Neural cell (in vitro differentiated cells): Measurements from ENCODE around the gene JCHAIN. TPM values are rescaled to one million over a fixed set of nuclear protein-coding genes. Genes with fewer than 3 reads are reported as not detected.

ENCODE experiments used
- H2AFZ ChIP-seq: fragments of 200-600, 300-800 bp; sonication (generic), shearing (Covaris generic); 2 replicates; pipeline ENCODE4 v1.6.0; 2014; ENCODE audit warnings: low read depth, mild to moderate bottlenecking, antibody characterized with exemption, low read length, moderate library complexity
- H3F3A ChIP-seq: fragments of 200-600 bp; shearing (Covaris generic); 2 replicates; pipeline ENCODE4 v1.6.1; 2016; ENCODE audit warnings: mild to moderate bottlenecking, moderate library complexity, mixed read lengths, antibody characterized with exemption, low read length; ENCODE audit not compliant: insufficient read depth, poor library complexity, severe bottlenecking
- H3K27ac ChIP-seq: fragments of 200-600, 300-800 bp; sonication (generic), shearing (Covaris generic); 2 replicates; pipeline ENCODE4 v1.5.1; 2014; ENCODE audit warnings: mild to moderate bottlenecking, low read length, moderate library complexity
- H3K27me3 ChIP-seq: fragments of 300-800, 200-600 bp; sonication (generic), shearing (Covaris generic); 2 replicates; pipeline ENCODE4 v1.6.0; 2014; ENCODE audit warnings: mild to moderate bottlenecking, low read depth, low read length, moderate library complexity; ENCODE audit not compliant: insufficient read depth
- H3K36me3 ChIP-seq: fragments of 300-800, 200-600 bp; sonication (generic), shearing (Covaris generic); 2 replicates; pipeline ENCODE4 v1.5.1; 2014; ENCODE audit warnings: mild to moderate bottlenecking, antibody characterized with exemption, low read length, moderate library complexity; ENCODE audit not compliant: insufficient read depth
- H3K4me2 ChIP-seq: fragments of 300-800, 200-600 bp; sonication (generic), shearing (Covaris generic); 2 replicates; pipeline ENCODE4 v1.6.0; 2014; ENCODE audit warnings: mild to moderate bottlenecking, low read length
- H3K4me3 ChIP-seq: fragments of 300-800, 200-600 bp; sonication (generic), shearing (Covaris generic); 2 replicates; pipeline ENCODE4 v1.5.1; 2014; ENCODE audit warnings: mild to moderate bottlenecking, low read length, moderate library complexity
- H3K79me2 ChIP-seq: fragments of 200-600 bp; shearing (Covaris generic); replicated peaks from 2 replicates; pipeline ENCODE4 v1.6.0; 2014; ENCODE audit warnings: mild to moderate bottlenecking, low read length, moderate library complexity; ENCODE audit not compliant: insufficient read depth
- H3K9ac ChIP-seq: fragments of 300-800, 200-600 bp; sonication (generic), shearing (Covaris generic); 2 replicates; pipeline ENCODE4 v1.6.1; 2016; ENCODE audit warnings: mild to moderate bottlenecking, low read length, mixed read lengths
- H3K9me2 ChIP-seq: fragments of 200-600 bp; shearing (Covaris generic); 2 replicates; pipeline ENCODE4 v1.6.1; 2016; ENCODE audit warnings: mild to moderate bottlenecking, low read length, mixed read lengths; ENCODE audit not compliant: insufficient read depth
- H3K9me3 ChIP-seq: fragments of 200-600, 300-800 bp; sonication (generic), shearing (Covaris generic); 2 replicates; pipeline ENCODE4 v1.6.1; 2016; ENCODE audit warnings: mild to moderate bottlenecking, mixed run types, low read length, moderate library complexity, mixed read lengths
- H4K20me1 ChIP-seq: fragments of 200-600 bp; shearing (Covaris generic); 2 replicates; pipeline ENCODE4 v1.6.1; 2016; ENCODE audit warnings: mild to moderate bottlenecking, mixed run types; ENCODE audit not compliant: insufficient read depth
- CTCF ChIP-seq: fragments of 450-650 bp; IDR thresholded peaks from 2 replicates; pipeline ENCODE4 v1.5.1; 2014; ENCODE audit warnings: antibody characterized with exemption, mild to moderate bottlenecking, moderate library complexity; ENCODE audit not compliant: poor library complexity, severe bottlenecking
- EP300 ChIP-seq: fragments of 450-650 bp; conservative IDR thresholded peaks from 2 replicates; pipeline ENCODE4 v1.6.1; 2014; ENCODE audit warnings: antibody characterized with exemption, mild to moderate bottlenecking, moderate library complexity; ENCODE audit not compliant: poor library complexity, severe bottlenecking
- EZH2 ChIP-seq: fragments of 200-600, 300-800 bp; shearing (Covaris generic), sonication (generic); IDR thresholded peaks from 2 replicates; pipeline ENCODE4 v1.6.1; 2014; ENCODE audit warnings: antibody characterized with exemption, low read length, borderline replicate concordance, mild to moderate bottlenecking; ENCODE audit not compliant: insufficient read depth, poor library complexity, severe bottlenecking
- MXI1 ChIP-seq: fragments of 450-650 bp; conservative IDR thresholded peaks from 2 replicates; pipeline ENCODE4 v1.6.1; 2014; ENCODE audit warnings: antibody characterized with exemption, mild to moderate bottlenecking; ENCODE audit not compliant: poor library complexity, severe bottlenecking
- POLR2AphosphoS5 ChIP-seq: IDR thresholded peaks from 2 replicates; pipeline ENCODE4 v1.6.1; 2012
- RAD21 ChIP-seq: fragments of 450-650 bp; conservative IDR thresholded peaks from 2 replicates; pipeline ENCODE4 v1.6.1; 2014; ENCODE audit warnings: antibody characterized with exemption, mild to moderate bottlenecking, moderate library complexity
- SMC3 ChIP-seq: fragments of 450-650 bp; conservative IDR thresholded peaks from 2 replicates; pipeline ENCODE4 v1.6.1; 2014; ENCODE audit warnings: antibody characterized with exemption, mild to moderate bottlenecking, moderate library complexity; ENCODE audit not compliant: poor library complexity
- TAF1 ChIP-seq: IDR thresholded peaks from 2 replicates; pipeline ENCODE4 v1.6.1; 2012; ENCODE audit warnings: low read depth
- polyA plus RNA-seq: library from polyadenylated mRNA; depleted of rRNA; stranded (reverse); fragments of >200 nt; gene quantifications from 2 replicates; pipeline ENCODE4 v1.2.3, GENCODE V29; 2014
- TF ChIP-seq, protein P1 (sequence below): IDR thresholded peaks from 2 replicates; pipeline ENCODE4 v1.6.1; 2012; ENCODE audit warnings: borderline replicate concordance

Gene JCHAIN
- polyA plus RNA-seq, 1 donor from 2014 or later = not detected

- TF ChIP-seq, protein P1, sequence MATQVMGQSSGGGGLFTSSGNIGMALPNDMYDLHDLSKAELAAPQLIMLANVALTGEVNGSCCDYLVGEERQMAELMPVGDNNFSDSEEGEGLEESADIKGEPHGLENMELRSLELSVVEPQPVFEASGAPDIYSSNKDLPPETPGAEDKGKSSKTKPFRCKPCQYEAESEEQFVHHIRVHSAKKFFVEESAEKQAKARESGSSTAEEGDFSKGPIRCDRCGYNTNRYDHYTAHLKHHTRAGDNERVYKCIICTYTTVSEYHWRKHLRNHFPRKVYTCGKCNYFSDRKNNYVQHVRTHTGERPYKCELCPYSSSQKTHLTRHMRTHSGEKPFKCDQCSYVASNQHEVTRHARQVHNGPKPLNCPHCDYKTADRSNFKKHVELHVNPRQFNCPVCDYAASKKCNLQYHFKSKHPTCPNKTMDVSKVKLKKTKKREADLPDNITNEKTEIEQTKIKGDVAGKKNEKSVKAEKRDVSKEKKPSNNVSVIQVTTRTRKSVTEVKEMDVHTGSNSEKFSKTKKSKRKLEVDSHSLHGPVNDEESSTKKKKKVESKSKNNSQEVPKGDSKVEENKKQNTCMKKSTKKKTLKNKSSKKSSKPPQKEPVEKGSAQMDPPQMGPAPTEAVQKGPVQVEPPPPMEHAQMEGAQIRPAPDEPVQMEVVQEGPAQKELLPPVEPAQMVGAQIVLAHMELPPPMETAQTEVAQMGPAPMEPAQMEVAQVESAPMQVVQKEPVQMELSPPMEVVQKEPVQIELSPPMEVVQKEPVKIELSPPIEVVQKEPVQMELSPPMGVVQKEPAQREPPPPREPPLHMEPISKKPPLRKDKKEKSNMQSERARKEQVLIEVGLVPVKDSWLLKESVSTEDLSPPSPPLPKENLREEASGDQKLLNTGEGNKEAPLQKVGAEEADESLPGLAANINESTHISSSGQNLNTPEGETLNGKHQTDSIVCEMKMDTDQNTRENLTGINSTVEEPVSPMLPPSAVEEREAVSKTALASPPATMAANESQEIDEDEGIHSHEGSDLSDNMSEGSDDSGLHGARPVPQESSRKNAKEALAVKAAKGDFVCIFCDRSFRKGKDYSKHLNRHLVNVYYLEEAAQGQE = no peak
- no peak for TF ChIP-seq MXI1
- TF ChIP-seq CTCF = no peak
- TF ChIP-seq POLR2AphosphoS5 = no peak
- TF ChIP-seq SMC3 = no peak
- TF ChIP-seq EP300 = no peak
- no peak for TF ChIP-seq TAF1
- no peak for TF ChIP-seq RAD21
- no peak for TF ChIP-seq EZH2
- no peaks in the 10 kb centered on the region for H3K27me3 ChIP-seq
- no peak overlapping the region for H3K27ac ChIP-seq
- H2AFZ ChIP-seq = no peak overlapping the region
- no peaks in the 10 kb centered on the region for H4K20me1 ChIP-seq
- no peaks in the 10 kb centered on the region for H3K79me2 ChIP-seq
- H3K4me2 ChIP-seq = no peak overlapping the region
- no peaks in the 10 kb centered on the region for H3K9me2 ChIP-seq
- H3F3A ChIP-seq = no peaks in the 10 kb centered on the region
- no peaks in the 10 kb centered on the region for H3K36me3 ChIP-seq
- H3K9ac ChIP-seq = no peak overlapping the region
- no peak overlapping the region for H3K4me3 ChIP-seq
- H3K9me3 ChIP-seq = no peaks in the 10 kb centered on the region
Observed at GRCh38 chr4:70629469-70630090, 36.7 kb downstream of the JCHAIN start.

DNA sequence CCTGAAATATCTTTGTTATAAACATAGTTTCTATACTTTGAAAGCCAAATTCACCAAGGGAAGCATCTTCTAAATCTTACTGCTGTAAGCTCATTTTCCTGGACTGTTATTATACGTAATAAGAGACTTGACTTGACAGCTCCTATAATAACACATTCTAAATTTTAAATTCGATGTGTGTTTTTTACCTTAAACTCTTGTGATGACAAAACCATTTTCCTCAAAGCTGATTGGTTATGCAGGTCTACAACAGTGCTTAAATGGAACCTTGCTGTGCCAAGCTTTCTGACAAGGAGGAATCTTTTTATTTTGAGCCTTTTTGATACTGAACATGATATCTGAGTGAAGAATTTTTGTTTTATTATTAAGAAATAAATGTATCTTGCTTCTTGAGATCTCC lies 37.9 kb downstream of the JCHAIN start, which contains the start of gene ENAM:
Gene ENAM (plus strand): TSS at position 301 of the 400 bp plus-strand sequence. CDS start 757 bp downstream, outside the sequence.
- H3K9me2 ChIP-seq = no peaks in the 10 kb centered on the region
- H2AFZ ChIP-seq = no peak within 1 kb of the TSS
- no peak within 1 kb of the TSS for H3K4me2 ChIP-seq
- H3K9ac ChIP-seq = no peak within 1 kb of the TSS
- TF ChIP-seq MXI1 (no peak), EZH2 (no peak), CTCF (no peak), EP300 (no peak), TAF1 (no peak), SMC3 (no peak), RAD21 (no peak)
- TF ChIP-seq, protein P1 = no peak
- no peaks in the 10 kb centered on the region for H3K36me3 ChIP-seq
- H4K20me1 ChIP-seq = no peaks in the 10 kb centered on the region
- H3F3A ChIP-seq = no peaks in the 10 kb centered on the region
- no peaks in the 10 kb centered on the region for H3K79me2 ChIP-seq
- H3K9me3 ChIP-seq = no peaks in the 10 kb centered on the region
- H3K4me3 ChIP-seq = no peak within 1 kb of the TSS
- H3K27ac ChIP-seq = no peak within 1 kb of the TSS
- H3K27me3 ChIP-seq = no peaks in the 10 kb centered on the region
